ENCODE results near the gene C6orf141. TPM values are rescaled to one million over a fixed set of nuclear protein-coding genes. Genes with fewer than 3 reads are reported as not detected.

Gene C6orf141
- total RNA-seq, 1 experiment from 2014 or later, result 60.9 TPM

- TF ChIP-seq, protein P1, sequence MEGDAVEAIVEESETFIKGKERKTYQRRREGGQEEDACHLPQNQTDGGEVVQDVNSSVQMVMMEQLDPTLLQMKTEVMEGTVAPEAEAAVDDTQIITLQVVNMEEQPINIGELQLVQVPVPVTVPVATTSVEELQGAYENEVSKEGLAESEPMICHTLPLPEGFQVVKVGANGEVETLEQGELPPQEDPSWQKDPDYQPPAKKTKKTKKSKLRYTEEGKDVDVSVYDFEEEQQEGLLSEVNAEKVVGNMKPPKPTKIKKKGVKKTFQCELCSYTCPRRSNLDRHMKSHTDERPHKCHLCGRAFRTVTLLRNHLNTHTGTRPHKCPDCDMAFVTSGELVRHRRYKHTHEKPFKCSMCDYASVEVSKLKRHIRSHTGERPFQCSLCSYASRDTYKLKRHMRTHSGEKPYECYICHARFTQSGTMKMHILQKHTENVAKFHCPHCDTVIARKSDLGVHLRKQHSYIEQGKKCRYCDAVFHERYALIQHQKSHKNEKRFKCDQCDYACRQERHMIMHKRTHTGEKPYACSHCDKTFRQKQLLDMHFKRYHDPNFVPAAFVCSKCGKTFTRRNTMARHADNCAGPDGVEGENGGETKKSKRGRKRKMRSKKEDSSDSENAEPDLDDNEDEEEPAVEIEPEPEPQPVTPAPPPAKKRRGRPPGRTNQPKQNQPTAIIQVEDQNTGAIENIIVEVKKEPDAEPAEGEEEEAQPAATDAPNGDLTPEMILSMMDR (IDR thresholded peaks at IDR 0.05; ENCODE audit: unreplicated experiment), result no peak
- intact Hi-C loops (cut with micrococcal nuclease; ENCODE audit: unreplicated experiment), result no loop called here
- Mint-ChIP-seq H3K27me3 (ENCODE audit: unreplicated experiment) (no peaks in the 10 kb centered on the region), H3K27ac (ENCODE audit: unreplicated experiment) (no peak overlapping the region), H3K4me1 (ENCODE audit: low read depth, unreplicated experiment) (peaks cover 13% of the 10 kb centered on the region), H3K4me3 (ENCODE audit: low read depth, unreplicated experiment) (no peak overlapping the region), H3K9me3 (ENCODE audit: low read depth, unreplicated experiment) (no peaks in the 10 kb centered on the region), H3K36me3 (ENCODE audit: insufficient read depth, unreplicated experiment) (no peaks in the 10 kb centered on the region)
- no TSS peak for BruUV-seq (replicated peaks)
- no peak for DNase-seq
- CTCF ChIA-PET, result interaction anchor here (1.0 kb wide), 1 partner anchor 19 kb away, joined by 5 read pairs; no protein-coding TSS in a partner anchor
Measured at GRCh38 chr6:49513153-49513989, 37.1 kb upstream of the C6orf141 start.

DNA sequence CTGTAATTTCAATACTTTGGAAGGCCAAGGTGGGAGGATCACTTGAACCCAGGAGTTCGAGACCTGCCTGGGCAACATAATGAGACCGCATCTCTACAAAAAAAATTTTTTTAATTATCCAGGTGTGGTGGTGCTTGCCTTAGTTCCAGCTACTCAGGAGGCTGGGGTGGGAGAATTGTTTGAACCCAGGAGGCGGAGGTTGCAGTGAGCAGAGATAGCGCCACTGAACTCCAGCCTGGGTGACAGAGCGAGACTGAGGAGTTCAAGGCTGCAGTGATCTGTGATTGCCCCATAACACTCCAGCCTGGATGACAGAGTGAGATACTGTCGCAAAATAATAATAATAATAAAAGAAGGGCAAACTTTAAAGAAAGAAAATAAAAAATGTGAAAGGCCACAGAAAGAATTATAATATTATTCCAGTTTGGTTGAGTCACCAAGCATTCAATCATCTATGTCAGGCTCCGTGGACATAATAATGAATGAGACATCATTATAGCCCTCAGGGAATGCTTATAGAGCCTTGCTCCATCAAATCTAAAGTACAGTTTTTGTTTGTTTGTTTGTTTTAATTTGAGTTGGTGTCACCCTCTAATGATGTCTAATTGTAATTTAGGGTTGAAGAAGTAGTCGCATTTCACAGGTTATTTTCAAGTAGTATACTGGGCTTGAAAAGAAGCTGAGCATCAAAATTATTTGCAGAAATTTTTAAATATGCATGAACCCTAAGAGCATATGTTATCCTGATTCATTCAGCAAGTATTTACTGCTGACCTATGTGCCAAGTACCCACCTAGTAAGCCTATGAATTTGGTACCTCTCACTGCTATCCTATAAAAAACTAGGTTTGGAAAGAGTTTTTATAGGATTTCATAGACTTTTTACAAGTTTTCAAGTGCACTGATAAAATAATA lies 35.6 kb upstream of the C6orf141 start:
- Mint-ChIP-seq H3K27ac (ENCODE audit: unreplicated experiment) (no peak overlapping the region), H3K27me3 (ENCODE audit: unreplicated experiment) (no peaks in the 10 kb centered on the region), H3K4me1 (ENCODE audit: low read depth, unreplicated experiment) (peaks cover 13% of the 10 kb centered on the region), H3K36me3 (ENCODE audit: insufficient read depth, unreplicated experiment) (no peaks in the 10 kb centered on the region), H3K4me3 (ENCODE audit: low read depth, unreplicated experiment) (no peak overlapping the region), H3K9me3 (ENCODE audit: low read depth, unreplicated experiment) (no peaks in the 10 kb centered on the region)
- BruUV-seq (replicated peaks), result no TSS peak
- CTCF ChIA-PET, result no interaction called here
- intact Hi-C loops (cut with micrococcal nuclease; ENCODE audit: unreplicated experiment), result no loop called here
- TF ChIP-seq, protein P1 (IDR thresholded peaks at IDR 0.05; ENCODE audit: unreplicated experiment), result no peak
- DNase-seq, result no peak

DNA sequence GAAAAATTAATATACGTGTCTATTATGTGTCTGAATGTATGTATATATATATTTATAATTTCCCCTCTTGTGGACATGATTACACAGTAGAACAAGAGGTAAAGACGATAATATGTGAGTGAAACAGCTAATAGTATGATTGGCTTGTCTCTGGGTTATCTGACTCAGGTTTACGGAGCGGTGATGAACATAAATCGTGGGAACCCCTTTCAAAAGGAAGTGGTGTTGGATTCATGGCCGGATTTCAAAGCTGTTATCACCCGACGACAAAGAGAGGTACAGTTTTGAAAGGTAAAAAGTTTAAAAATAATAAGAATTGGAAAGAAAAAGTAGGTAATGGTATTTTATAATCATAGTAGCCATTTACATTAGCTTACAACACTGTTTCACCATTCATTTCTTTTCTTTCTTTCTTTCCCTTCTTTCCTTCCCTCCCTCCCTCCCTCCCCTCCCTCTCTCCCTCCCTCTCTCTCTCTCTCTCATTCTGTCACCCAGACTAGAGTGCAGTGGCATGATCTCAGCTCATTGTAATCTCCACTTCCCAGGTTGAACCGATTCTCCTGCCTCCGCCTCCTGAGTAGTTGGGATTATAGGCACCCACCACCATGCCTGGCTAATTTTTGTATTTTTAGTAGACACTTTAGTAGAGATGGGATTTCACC lies 34.9 kb upstream of the C6orf141 start:
- no peaks in the 10 kb centered on the region for H3K9me3 Mint-ChIP-seq (ENCODE audit: low read depth, unreplicated experiment)

More for the DNA sequence above, 34.9 kb upstream of the C6orf141 start:
- intact Hi-C loops (cut with micrococcal nuclease; ENCODE audit: unreplicated experiment), result no loop called here
- Mint-ChIP-seq H3K27me3 (ENCODE audit: unreplicated experiment) (no peaks in the 10 kb centered on the region), H3K4me1 (ENCODE audit: low read depth, unreplicated experiment) (peaks cover 13% of the 10 kb centered on the region), H3K36me3 (ENCODE audit: insufficient read depth, unreplicated experiment) (no peaks in the 10 kb centered on the region), H3K27ac (ENCODE audit: unreplicated experiment) (no peak overlapping the region), H3K4me3 (ENCODE audit: low read depth, unreplicated experiment) (no peak overlapping the region)
- CTCF ChIA-PET, result interaction anchor here (1.0 kb wide), 1 partner anchor 9 kb away, joined by 3 read pairs; no protein-coding TSS in a partner anchor
- TF ChIP-seq, protein P1 (IDR thresholded peaks at IDR 0.05; ENCODE audit: unreplicated experiment), result no peak
- BruUV-seq (replicated peaks), result no TSS peak
- no peak for DNase-seq

Data from Calu3 (cell line).